ENCODE data around the gene TMEM218.

The TMEM218 gene

GRCh38 chr11:125075242-125075625 is 36.2 kb downstream of the TMEM218 start:
- Histone ChIP-seq H3K4me2 (no peak overlapping the region), H3K4me1 (ENCODE audit: low read depth, poor library complexity, severe bottlenecking) (no peaks in the 10 kb centered on the region), H3K36me3 (ENCODE audit: insufficient read depth) (no peaks in the 10 kb centered on the region), H3K9ac (no peak overlapping the region), H2AFZ (ENCODE audit: low read depth) (no peak overlapping the region), H4K20me1 (ENCODE audit: insufficient read depth) (no peaks in the 10 kb centered on the region), H3K27me3 (ENCODE audit: insufficient read depth, low read depth) (no peaks in the 10 kb centered on the region), H3K4me3 (IDR thresholded peaks at IDR 0.05; ENCODE audit: insufficient read depth, low read depth, low read length) (no peak overlapping the region), H3K27ac (no peak overlapping the region), H3K79me2 (ENCODE audit: insufficient read depth, low read depth) (no peaks in the 10 kb centered on the region)
- no peak for TF ChIP-seq CTCF (conservative IDR thresholded peaks at IDR 0.05; ENCODE audit: low read depth, low read length)

GRCh38 chr11:125074511-125075241 is 36.8 kb downstream of the TMEM218 start:
- H3K36me3 ChIP-seq (ENCODE audit: insufficient read depth): no peaks in the 10 kb centered on the region
- no peak for TF ChIP-seq CTCF (conservative IDR thresholded peaks at IDR 0.05; ENCODE audit: low read depth, low read length)
- H3K27ac ChIP-seq: no peak overlapping the region
- H3K4me1 ChIP-seq (ENCODE audit: low read depth, poor library complexity, severe bottlenecking): no peaks in the 10 kb centered on the region
- H3K79me2 ChIP-seq (ENCODE audit: insufficient read depth, low read depth): no peaks in the 10 kb centered on the region
- no peak overlapping the region for H2AFZ ChIP-seq (ENCODE audit: low read depth)
- no peaks in the 10 kb centered on the region for H3K27me3 ChIP-seq (ENCODE audit: insufficient read depth, low read depth)
- no peak overlapping the region for H3K4me3 ChIP-seq (IDR thresholded peaks at IDR 0.05; ENCODE audit: insufficient read depth, low read depth, low read length)
- H3K4me2 ChIP-seq: no peak overlapping the region
- H4K20me1 ChIP-seq (ENCODE audit: insufficient read depth): no peaks in the 10 kb centered on the region
- no peak overlapping the region for H3K9ac ChIP-seq

GRCh38 chr11:125073616-125074483 is 37.6 kb downstream of the TMEM218 start:
- Histone ChIP-seq H3K4me3 (IDR thresholded peaks at IDR 0.05; ENCODE audit: insufficient read depth, low read depth, low read length) (no peak overlapping the region), H3K27me3 (ENCODE audit: insufficient read depth, low read depth) (no peaks in the 10 kb centered on the region), H4K20me1 (ENCODE audit: insufficient read depth) (no peaks in the 10 kb centered on the region), H2AFZ (ENCODE audit: low read depth) (no peak overlapping the region), H3K4me2 (no peak overlapping the region), H3K4me1 (ENCODE audit: low read depth, poor library complexity, severe bottlenecking) (no peaks in the 10 kb centered on the region), H3K27ac (no peak overlapping the region), H3K79me2 (ENCODE audit: insufficient read depth, low read depth) (no peaks in the 10 kb centered on the region), H3K36me3 (ENCODE audit: insufficient read depth) (no peaks in the 10 kb centered on the region), H3K9ac (no peak overlapping the region)
- TF ChIP-seq CTCF (conservative IDR thresholded peaks at IDR 0.05; ENCODE audit: low read depth, low read length): no peak

GRCh38 chr11:125072961-125073590 is 38.4 kb downstream of the TMEM218 start:
- no peaks in the 10 kb centered on the region for H3K27me3 ChIP-seq (ENCODE audit: insufficient read depth, low read depth)
- H4K20me1 ChIP-seq (ENCODE audit: insufficient read depth): no peaks in the 10 kb centered on the region
- no peaks in the 10 kb centered on the region for H3K79me2 ChIP-seq (ENCODE audit: insufficient read depth, low read depth)
- no peak overlapping the region for H2AFZ ChIP-seq (ENCODE audit: low read depth)
- H3K4me2 ChIP-seq: no peak overlapping the region
- H3K4me1 ChIP-seq (ENCODE audit: low read depth, poor library complexity, severe bottlenecking): no peaks in the 10 kb centered on the region
- no peak overlapping the region for H3K9ac ChIP-seq
- H3K27ac ChIP-seq: no peak overlapping the region
- TF ChIP-seq CTCF (conservative IDR thresholded peaks at IDR 0.05; ENCODE audit: low read depth, low read length): no peak
- H3K36me3 ChIP-seq (ENCODE audit: insufficient read depth): no peaks in the 10 kb centered on the region
- no peak overlapping the region for H3K4me3 ChIP-seq (IDR thresholded peaks at IDR 0.05; ENCODE audit: insufficient read depth, low read depth, low read length)

Data from KMS-11 (cell line).